B cell (primary cell): Measurements from ENCODE around the gene METTL3. TPM values are rescaled to one million over a fixed set of nuclear protein-coding genes. Genes with fewer than 3 reads are reported as not detected.

ENCODE experiments used
- ATAC-seq: fragments of 200-7000 bp; cut with Tn5 transposase; one replicate; pipeline ENCODE4 v1.10.0; 2021; ENCODE audit warnings: low read depth, mild to moderate bottlenecking, moderate number of reproducible peaks, moderate library complexity
- CTCF ChIA-PET: fragments of 350-600 bp; sonication (Branson Sonifier 250); formaldehyde crosslinking; loops from one replicate; lab custom pipeline; 2021; ENCODE audit warnings: antibody characterized with exemption, inconsistent platforms; lab: Charles Lee
- POLR2A ChIA-PET: fragments of 350-600 bp; sonication (Branson Sonifier 250); formaldehyde crosslinking; loops from one replicate; lab custom pipeline; 2021; ENCODE audit warnings: antibody characterized with exemption; lab: Charles Lee
- DNase-seq: peaks from one replicate; pipeline ENCODE4 v3.0.0; 2013
- H2AFZ ChIP-seq: 2 replicates; pipeline ENCODE4 v1.6.1; 2012; ENCODE audit warnings: mild to moderate bottlenecking, low read depth, low read length; ENCODE audit not compliant: insufficient read depth, poor library complexity, severe bottlenecking
- H3K27ac ChIP-seq, 2 donors: 1 replicate in 1 of 2; 2 replicates in 1 of 2; pipeline ENCODE4 v1.5.1; 2012 to 2013; ENCODE audit warnings: low read length in 2 of 2, mild to moderate bottlenecking in 2 of 2, moderate library complexity in 1 of 2
- H3K27me3 ChIP-seq, 4 experiments: fragments of 200-600 bp in 1 of 4; sonication (generic) in 1 of 4; replicated peaks in 1 of 4; 1 replicate in 2 of 4; 2 replicates in 2 of 4; pipeline versions ENCODE4 v1.6.1 to v1.7.0; 2013 to 2016; ENCODE audit warnings: low read length in 3 of 4, mild to moderate bottlenecking in 2 of 4, mixed read lengths in 1 of 4, moderate library complexity in 1 of 4; ENCODE audit not compliant: insufficient read depth in 4 of 4, control insufficient read depth in 3 of 4; ENCODE audit errors: control extremely low read depth in 1 of 4
- H3K36me3 ChIP-seq, 2 experiments: replicated peaks in 1 of 2; 1 replicate in 1 of 2; 2 replicates in 1 of 2; pipeline versions ENCODE4 v1.6.1 to v1.7.1; 2013; ENCODE audit warnings: low read length in 1 of 2; ENCODE audit not compliant: insufficient read depth in 2 of 2, control insufficient read depth in 1 of 2; ENCODE audit errors: control extremely low read depth in 1 of 2, extremely low read depth in 1 of 2
- H3K4me1 ChIP-seq, 2 donors: fragments of 200-600 bp in 1 of 2; sonication (generic) in 1 of 2; 1 replicate in 1 of 2; 2 replicates in 1 of 2; pipeline versions ENCODE4 v1.5.1 to v1.6.1; 2013 to 2017; ENCODE audit warnings: low read length in 2 of 2; ENCODE audit not compliant: control insufficient read depth in 2 of 2, insufficient read depth in 2 of 2
- H3K4me2 ChIP-seq: replicated peaks from 2 replicates; pipeline ENCODE3; 2012; ENCODE audit warnings: mild to moderate bottlenecking, low read depth, low read length; ENCODE audit not compliant: poor library complexity, severe bottlenecking
- H3K4me3 ChIP-seq, 5 experiments: fragments of 200-600 bp in 1 of 5; sonication (generic) in 1 of 5; 1 replicate in 3 of 5; 2 replicates in 2 of 5; pipeline versions ENCODE4 v1.5.1 to v1.7.0; 2011 to 2016; ENCODE audit warnings: low read length in 4 of 5, mild to moderate bottlenecking in 4 of 5, low read depth in 2 of 5, control low read depth in 1 of 5, moderate library complexity in 1 of 5; ENCODE audit not compliant: insufficient read depth in 1 of 5; ENCODE audit errors: control extremely low read depth in 1 of 5, extremely low read depth in 1 of 5
- H3K79me2 ChIP-seq: fragments of 200-600 bp; sonication (generic); one replicate; pipeline ENCODE4 v1.6.0; 2016; ENCODE audit warnings: low read length; ENCODE audit not compliant: control insufficient read depth, insufficient read depth
- H3K9ac ChIP-seq: fragments of 200-600 bp; sonication (generic); 2 replicates; pipeline ENCODE4 v1.6.1; 2017; ENCODE audit warnings: mild to moderate bottlenecking, low read length, moderate library complexity
- H3K9me3 ChIP-seq, 3 donors: one replicate each; pipeline versions ENCODE4 v1.6.1 to v1.7.1; 2013; ENCODE audit warnings: low read length in 2 of 3; ENCODE audit not compliant: control insufficient read depth in 2 of 3, insufficient read depth in 1 of 3; ENCODE audit errors: control extremely low read depth in 1 of 3
- H4K20me1 ChIP-seq: 2 replicates; pipeline ENCODE4 v1.6.0; 2012; ENCODE audit warnings: mild to moderate bottlenecking, low read length; ENCODE audit not compliant: insufficient read depth, control insufficient read depth, poor library complexity, severe bottlenecking
- H3K27ac Mint-ChIP-seq: one replicate; pipeline ENCODE4 v1.8.0; 2021; ENCODE audit warnings: mixed read lengths
- H3K27me3 Mint-ChIP-seq: one replicate; pipeline ENCODE4 v1.8.0; 2021; ENCODE audit warnings: mixed read lengths
- H3K4me1 Mint-ChIP-seq: one replicate; pipeline ENCODE4 v1.8.0; 2021; ENCODE audit warnings: mixed read lengths
- H3K4me3 Mint-ChIP-seq: one replicate; pipeline ENCODE4 v1.8.0; 2021; ENCODE audit warnings: mixed read lengths
- H3K9me3 Mint-ChIP-seq: one replicate; pipeline ENCODE4 v1.8.0; 2022; ENCODE audit warnings: mixed read lengths; ENCODE audit not compliant: insufficient read depth
- EZH2 ChIP-seq: IDR thresholded peaks from 2 replicates; pipeline ENCODE4 v1.6.1; 2012; ENCODE audit warnings: borderline replicate concordance, low read depth, mild to moderate bottlenecking, moderate library complexity, low read length; ENCODE audit not compliant: insufficient read depth, poor library complexity, severe bottlenecking
- WGBS: methylation state at CpG from one replicate; pipeline ENCODE4 v1.1.5; 2013; ENCODE audit warnings: missing lambda C conversion rate; ENCODE audit not compliant: insufficient coverage; 5-methylcytosine and 5-hydroxymethylcytosine counted together
- intact Hi-C: fragments of 100-400 bp; cut with micrococcal nuclease; formaldehyde crosslinking; loops from one replicate; pipeline ENCODE4 v1.10.0; 2022
- polyA plus RNA-seq: library from polyadenylated mRNA; depleted of rRNA; stranded (reverse); fragments of >200 nt; gene quantifications from 2 replicates; pipeline ENCODE4 v1.2.3, GENCODE V29; 2012
- total RNA-seq, 2 donors: library from RNA; stranded (reverse); fragments of 120-200 nt in 1 of 2; gene quantifications; 1 replicate in 1 of 2; 2 replicates in 1 of 2; pipeline versions ENCODE4 v1.2.3 to v1.2.4, GENCODE V29; 2013 to 2022
- TF ChIP-seq, protein P1 (sequence below): fragments of 200-600 bp; IDR thresholded peaks from one replicate; pipeline ENCODE4 v1.8.0; 2022; ENCODE audit warnings: antibody characterized with exemption, mild to moderate bottlenecking

Gene METTL3
- total and polyA plus RNA-seq, 2 donors (not counting 1 experiment from before 2014, with no cell fraction given): 118 to 161 TPM

DNA sequence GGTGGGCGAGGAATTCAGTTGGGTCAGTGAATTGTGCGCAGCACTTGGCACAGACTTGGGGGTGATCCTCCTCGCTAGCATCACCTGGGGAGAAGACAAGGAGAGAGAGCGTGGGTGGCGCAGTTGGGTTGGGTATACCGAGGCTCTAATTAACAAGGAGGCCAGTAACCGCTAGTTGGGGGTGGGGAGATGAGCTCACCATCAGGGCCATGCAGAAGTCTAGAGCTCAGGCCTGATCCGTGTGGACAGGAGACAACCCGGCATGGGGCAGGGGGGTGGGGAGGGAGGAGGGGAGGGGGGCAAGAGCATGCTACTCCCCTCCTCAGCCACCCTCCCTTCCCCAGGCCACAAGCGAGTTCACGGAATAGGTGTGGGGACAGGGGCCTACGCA lies 14.4 kb upstream of the METTL3 start:
- DNase-seq (no peak), ATAC-seq (peak; percentile 6)
- peaks cover 32% of the 10 kb centered on the region for H3K27me3 Mint-ChIP-seq
- no peak overlapping the region for H3K27ac ChIP-seq
- peak overlapping the region; percentile 99 for H3K4me2 ChIP-seq
- intact Hi-C loops: no loop called here
- H4K20me1 ChIP-seq: no peaks in the 10 kb centered on the region
- no peaks in the 10 kb centered on the region for H3K79me2 ChIP-seq
- peak overlapping the region; percentile 96 for H2AFZ ChIP-seq
- WGBS: 66% methylated on average over 8 of the region's 12 CpGs
- H3K4me3 Mint-ChIP-seq: peak overlapping the region; percentile 88
- no peak for TF ChIP-seq EZH2
- TF ChIP-seq, protein P1, sequence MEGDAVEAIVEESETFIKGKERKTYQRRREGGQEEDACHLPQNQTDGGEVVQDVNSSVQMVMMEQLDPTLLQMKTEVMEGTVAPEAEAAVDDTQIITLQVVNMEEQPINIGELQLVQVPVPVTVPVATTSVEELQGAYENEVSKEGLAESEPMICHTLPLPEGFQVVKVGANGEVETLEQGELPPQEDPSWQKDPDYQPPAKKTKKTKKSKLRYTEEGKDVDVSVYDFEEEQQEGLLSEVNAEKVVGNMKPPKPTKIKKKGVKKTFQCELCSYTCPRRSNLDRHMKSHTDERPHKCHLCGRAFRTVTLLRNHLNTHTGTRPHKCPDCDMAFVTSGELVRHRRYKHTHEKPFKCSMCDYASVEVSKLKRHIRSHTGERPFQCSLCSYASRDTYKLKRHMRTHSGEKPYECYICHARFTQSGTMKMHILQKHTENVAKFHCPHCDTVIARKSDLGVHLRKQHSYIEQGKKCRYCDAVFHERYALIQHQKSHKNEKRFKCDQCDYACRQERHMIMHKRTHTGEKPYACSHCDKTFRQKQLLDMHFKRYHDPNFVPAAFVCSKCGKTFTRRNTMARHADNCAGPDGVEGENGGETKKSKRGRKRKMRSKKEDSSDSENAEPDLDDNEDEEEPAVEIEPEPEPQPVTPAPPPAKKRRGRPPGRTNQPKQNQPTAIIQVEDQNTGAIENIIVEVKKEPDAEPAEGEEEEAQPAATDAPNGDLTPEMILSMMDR: no peak
- H3K4me1 Mint-ChIP-seq: peaks cover 12% of the 10 kb centered on the region
- ChIA-PET CTCF (interaction anchor here (1.6 kb wide), 1 partner anchor 27 kb away, joined by 4 read pairs; no protein-coding TSS in a partner anchor), POLR2A (interaction anchor here (0.9 to 1.4 kb wide), 3 partner anchors 14 to 251 kb away, joined by 3 to 7 read pairs (median 4); partner anchors contain the start of genes METTL3, RAB2B and TOX4)
- peaks cover 0 to 9% (median 2%) of the 10 kb centered on the region in 4 experiments for H3K27me3 ChIP-seq
- H3K9ac ChIP-seq: peak overlapping the region; percentile 70
- H3K4me1 ChIP-seq: peaks cover 8 to 11% of the 10 kb centered on the region in 2 donors
- H3K36me3 ChIP-seq: no peaks in the 10 kb centered on the region
- no peaks in the 10 kb centered on the region for H3K9me3 ChIP-seq
- peak overlapping the region; percentile 43 for H3K27ac Mint-ChIP-seq
- H3K9me3 Mint-ChIP-seq: no peaks in the 10 kb centered on the region
- H3K4me3 ChIP-seq: peak overlapping the region in 4 of 5 experiments; percentile 55 to 75 (median 67)
